Measurements from ENCODE around the gene DIAPH2. TPM values are rescaled to one million over a fixed set of nuclear protein-coding genes. Genes with fewer than 3 reads are reported as not detected.

The DIAPH2 gene
- total RNA-seq, 1 experiment from 2014 or later: 10.9 TPM

GRCh38 chrX:97030947-97031346, 346.3 kb downstream of the DIAPH2 start:
- Histone ChIP-seq H3K4me1 (ENCODE audit: control insufficient read depth in 1 of 2, insufficient read depth in 2 of 2, low read length in 2 of 2) (no peaks in the 10 kb centered on the region), H3K27ac (ENCODE audit: low read depth, low read length) (no peak overlapping the region), H3K9me2 (ENCODE audit: insufficient read depth) (no peaks in the 10 kb centered on the region), H2AFZ (ENCODE audit: low read depth, low read length, poor library complexity, severe bottlenecking) (no peak overlapping the region), H4K20me1 (ENCODE audit: insufficient read depth) (no peaks in the 10 kb centered on the region), H3K4me2 (ENCODE audit: low read length) (no peak overlapping the region), H3K9me3 (ENCODE audit: control insufficient read depth in 1 of 2, insufficient read depth in 1 of 2, low read depth in 1 of 2, low read length in 2 of 2) (no peaks in the 10 kb centered on the region), H3K27me3 (ENCODE audit: insufficient read depth, low read length) (no peaks in the 10 kb centered on the region), H3K79me2 (ENCODE audit: insufficient read depth, low read length) (no peaks in the 10 kb centered on the region), H3K9ac (ENCODE audit: low read length) (no peak overlapping the region), H3K4me3 (replicated peaks in 1 of 2; ENCODE audit: low read depth in 1 of 2, low read length in 2 of 2) (no peak overlapping the region), H3K36me3 (ENCODE audit: control insufficient read depth in 1 of 2, insufficient read depth in 2 of 2, low read length in 2 of 2) (no peaks in the 10 kb centered on the region)
- ChIA-PET CTCF (no interaction called here), POLR2A (no interaction called here), RAD21 (ENCODE audit: low non-redundant PET in 1 of 2, low total read pairs in 2 of 2, uncharacterized antibody in 2 of 2, unreplicated experiment in 2 of 2) (no interaction called here)
- BruUV-seq (replicated peaks): no TSS peak
- ATAC-seq (no peak), DNase-seq (ENCODE audit: low read depth, low spot score) (no peak)
- TF ChIP-seq ELF1 (IDR thresholded peaks at IDR 0.05; ENCODE audit: borderline replicate concordance, low read depth): no peak
- intact Hi-C loops (cut with micrococcal nuclease): no loop called here

GRCh38 chrX:97039363-97040029, 354.9 kb downstream of the DIAPH2 start:
- no peak for DNase-seq (ENCODE audit: low read depth, low spot score)
- Histone ChIP-seq H3K4me2 (ENCODE audit: low read length) (no peak overlapping the region), H2AFZ (ENCODE audit: low read depth, low read length, poor library complexity, severe bottlenecking) (no peak overlapping the region), H3K4me3 (replicated peaks in 1 of 2; ENCODE audit: low read depth in 1 of 2, low read length in 2 of 2) (no peak overlapping the region), H3K9me2 (ENCODE audit: insufficient read depth) (no peaks in the 10 kb centered on the region), H3K9ac (ENCODE audit: low read length) (no peak overlapping the region), H4K20me1 (ENCODE audit: insufficient read depth) (no peaks in the 10 kb centered on the region; the same call in 1 of the 2 replicates), H3K4me1 (ENCODE audit: control insufficient read depth in 1 of 2, insufficient read depth in 2 of 2, low read length in 2 of 2) (no peaks in the 10 kb centered on the region), H3K36me3 (ENCODE audit: control insufficient read depth in 1 of 2, insufficient read depth in 2 of 2, low read length in 2 of 2) (no peaks in the 10 kb centered on the region), H3K9me3 (ENCODE audit: control insufficient read depth in 1 of 2, insufficient read depth in 1 of 2, low read depth in 1 of 2, low read length in 2 of 2) (no peaks in the 10 kb centered on the region), H3K27me3 (ENCODE audit: insufficient read depth, low read length) (no peaks in the 10 kb centered on the region), H3K27ac (ENCODE audit: low read depth, low read length) (no peak overlapping the region), H3K79me2 (ENCODE audit: insufficient read depth, low read length) (no peaks in the 10 kb centered on the region)
- TF ChIP-seq TCF7L2 (IDR thresholded peaks at IDR 0.05; ENCODE audit: borderline replicate concordance, extremely low read depth, insufficient read depth, insufficient read length) (no peak), RAD21 (IDR thresholded peaks at IDR 0.05; ENCODE audit: low read depth) (no peak), CBX3 (IDR thresholded peaks at IDR 0.05; ENCODE audit: low read depth) (no peak), ZFX (IDR thresholded peaks at IDR 0.05) (no peak), ZBTB33 (IDR thresholded peaks at IDR 0.05; ENCODE audit: extremely low read depth, insufficient replicate concordance, low read length) (no peak), JUND (IDR thresholded peaks at IDR 0.05) (no peak), POLR2AphosphoS5 (IDR thresholded peaks at IDR 0.05; ENCODE audit: low read depth, low read length) (no peak), EGR1 (IDR thresholded peaks at IDR 0.05; ENCODE audit: low read depth) (no peak)
- POLR2A ChIA-PET: no interaction called here
- no peak for ATAC-seq
- RAD21 ChIA-PET (ENCODE audit: low non-redundant PET in 1 of 2, low total read pairs in 2 of 2, uncharacterized antibody in 2 of 2, unreplicated experiment in 2 of 2): no interaction called here
- BruUV-seq (replicated peaks): no TSS peak
- intact Hi-C loops (cut with micrococcal nuclease): no loop called here
- CTCF ChIA-PET: no interaction called here

Measured in HCT116 (cell line).